H9 (cell line): ENCODE results near the gene FHL3. TPM values are rescaled to one million over a fixed set of nuclear protein-coding genes. Genes with fewer than 3 reads are reported as not detected.

Experiments used
- DNase-seq: peaks from one replicate; pipeline ENCODE4 v3.0.0-alpha.2; 2017
- H2AFZ ChIP-seq: one replicate; pipeline ENCODE4 v1.6.1; 2013; ENCODE audit warnings: mild to moderate bottlenecking, low read length, control low read depth, moderate library complexity
- H2AK5ac ChIP-seq: 2 replicates; pipeline ENCODE4 v1.6.1; 2013; ENCODE audit warnings: low read length, control low read depth, mixed read lengths; ENCODE audit not compliant: insufficient read length
- H2BK120ac ChIP-seq: one replicate; pipeline ENCODE4 v1.6.1; 2013; ENCODE audit warnings: low read depth, mild to moderate bottlenecking, low read length, control low read depth, inconsistent platforms; ENCODE audit not compliant: poor library complexity, severe bottlenecking
- H2BK12ac ChIP-seq: 2 replicates; pipeline ENCODE4 v1.6.1; 2013; ENCODE audit warnings: low read length, control low read depth, mixed read lengths, low read depth; ENCODE audit not compliant: insufficient read length
- H2BK15ac ChIP-seq: 2 replicates; pipeline ENCODE4 v1.6.1; 2013; ENCODE audit warnings: low read depth, low read length, control low read depth
- H2BK20ac ChIP-seq: one replicate; pipeline ENCODE4 v1.6.1; 2013; ENCODE audit warnings: low read depth, mild to moderate bottlenecking, low read length, control low read depth, inconsistent platforms; ENCODE audit not compliant: poor library complexity, severe bottlenecking
- H2BK5ac ChIP-seq: 2 replicates; pipeline ENCODE4 v1.6.1; 2013; ENCODE audit warnings: low read length, control low read depth, mixed read lengths; ENCODE audit not compliant: insufficient read length
- H3K14ac ChIP-seq: 2 replicates; pipeline ENCODE4 v1.6.1; 2013; ENCODE audit warnings: low read length, control low read depth; ENCODE audit not compliant: insufficient read depth
- H3K18ac ChIP-seq: 2 replicates; pipeline ENCODE4 v1.6.1; 2013; ENCODE audit warnings: low read depth, mild to moderate bottlenecking, mixed read lengths, low read length, control low read depth; ENCODE audit not compliant: insufficient read length
- H3K23ac ChIP-seq: 2 replicates; pipeline ENCODE4 v1.6.1; 2013; ENCODE audit warnings: low read length, control low read depth, mixed read lengths, low read depth; ENCODE audit not compliant: insufficient read length
- H3K23me2 ChIP-seq: 2 replicates; pipeline ENCODE4 v1.6.1; 2013; ENCODE audit warnings: low read depth, mild to moderate bottlenecking, mixed read lengths, low read length, control low read depth; ENCODE audit not compliant: insufficient read length, poor library complexity, severe bottlenecking
- H3K27ac ChIP-seq: 2 replicates; pipeline ENCODE4 v1.5.1; 2013; ENCODE audit warnings: low read length, control low read depth, mixed read lengths, low read depth; ENCODE audit not compliant: insufficient read length
- H3K27me3 ChIP-seq: 2 replicates; pipeline ENCODE4 v1.6.1; 2013; ENCODE audit warnings: low read length, control low read depth, inconsistent platforms; ENCODE audit not compliant: insufficient read depth
- H3K4ac ChIP-seq: 2 replicates; pipeline ENCODE4 v1.6.1; 2013; ENCODE audit warnings: low read depth, mild to moderate bottlenecking, control low read depth, inconsistent platforms, low read length, moderate library complexity
- H3K4me1 ChIP-seq: 2 replicates; pipeline ENCODE4 v1.6.1; 2013; ENCODE audit warnings: low read length, control low read depth, inconsistent platforms; ENCODE audit not compliant: insufficient read depth
- H3K4me2 ChIP-seq: 2 replicates; pipeline ENCODE4 v1.6.1; 2013; ENCODE audit warnings: low read length, control low read depth, mixed read lengths; ENCODE audit not compliant: insufficient read length, insufficient read depth
- H3K56ac ChIP-seq: 2 replicates; pipeline ENCODE4 v1.6.1; 2013; ENCODE audit warnings: low read depth, mild to moderate bottlenecking, mixed read lengths, low read length, control low read depth; ENCODE audit not compliant: insufficient read length
- H3K79me1 ChIP-seq: 2 replicates; pipeline ENCODE4 v1.6.1; 2013; ENCODE audit warnings: low read depth, mild to moderate bottlenecking, moderate library complexity, low read length, control low read depth, inconsistent platforms; ENCODE audit not compliant: insufficient read depth, poor library complexity, severe bottlenecking
- H3K79me2 ChIP-seq: 2 replicates; pipeline ENCODE4 v1.6.1; 2013; ENCODE audit warnings: low read length, control low read depth, inconsistent platforms; ENCODE audit not compliant: insufficient read depth
- H3K9ac ChIP-seq: 2 replicates; pipeline ENCODE4 v1.6.1; 2013; ENCODE audit warnings: low read length, control low read depth, mixed read lengths; ENCODE audit not compliant: insufficient read length; ENCODE audit errors: extremely low read depth
- H3K9me3 ChIP-seq: one replicate; pipeline ENCODE4 v1.6.1; 2013; ENCODE audit warnings: low read depth, low read length, inconsistent platforms; ENCODE audit not compliant: control insufficient read depth
- H3T11ph ChIP-seq: one replicate; pipeline ENCODE4 v1.6.1; 2013; ENCODE audit warnings: mild to moderate bottlenecking, low read length, control low read depth, inconsistent platforms
- H4K20me1 ChIP-seq: one replicate; pipeline ENCODE4 v1.6.1; 2013; ENCODE audit not compliant: control insufficient read depth, insufficient read length, insufficient read depth
- H4K5ac ChIP-seq: 2 replicates; pipeline ENCODE4 v1.6.1; 2013; ENCODE audit warnings: low read depth, mild to moderate bottlenecking, mixed read lengths, low read length, control low read depth; ENCODE audit not compliant: insufficient read length
- H4K8ac ChIP-seq: replicated peaks from 2 replicates; pipeline ENCODE4 v1.6.1; 2013; ENCODE audit warnings: low read length, control low read depth, mixed read lengths, low read depth; ENCODE audit not compliant: insufficient read length
- H4K91ac ChIP-seq: 2 replicates; pipeline ENCODE4 v1.6.1; 2013; ENCODE audit warnings: low read depth, mild to moderate bottlenecking, moderate library complexity, mixed read lengths, low read length, control low read depth; ENCODE audit not compliant: insufficient read length
- H3K27ac Mint-ChIP-seq, 3 experiments: 2 replicates in 2 of 3; 3 replicates in 1 of 3; pipeline ENCODE4 v1.8.0; 2020 to 2021; ENCODE audit warnings: mixed read lengths in 3 of 3, mild to moderate bottlenecking in 1 of 3, moderate library complexity in 1 of 3
- H3K27me3 Mint-ChIP-seq: 2 replicates; pipeline ENCODE4 v1.8.0; 2021; ENCODE audit warnings: low read depth, mild to moderate bottlenecking, moderate library complexity, mixed read lengths
- H3K36me3 Mint-ChIP-seq, 3 experiments: 2 replicates in 2 of 3; 3 replicates in 1 of 3; pipeline ENCODE4 v1.8.0; 2020 to 2021; ENCODE audit warnings: low read depth in 3 of 3, mixed read lengths in 3 of 3; ENCODE audit not compliant: insufficient read depth in 1 of 3
- H3K4me1 Mint-ChIP-seq, 2 experiments: 2 replicates each; pipeline ENCODE4 v1.8.0; 2020; ENCODE audit warnings: mixed read lengths in 2 of 2
- H3K4me3 Mint-ChIP-seq, 2 experiments: 2 replicates in 1 of 2; 3 replicates in 1 of 2; pipeline ENCODE4 v1.8.0; 2020 to 2021; ENCODE audit warnings: mild to moderate bottlenecking in 2 of 2, mixed read lengths in 2 of 2, moderate library complexity in 1 of 2
- H3K9me3 Mint-ChIP-seq, 2 experiments: 2 replicates in 1 of 2; 3 replicates in 1 of 2; pipeline ENCODE4 v1.8.0; 2020; ENCODE audit warnings: mild to moderate bottlenecking in 2 of 2, mixed read lengths in 2 of 2, moderate library complexity in 1 of 2
- WGBS: extraction: QIAGEN DNeasy Blood & Tissue Kit; methylation state at CpG from one replicate; pipeline ENCODE4 v1.1.7; 2013; ENCODE audit warnings: missing lambda C conversion rate, low lambda C conversion rate, mixed read lengths; ENCODE audit not compliant: insufficient read length; ENCODE audit errors: extremely low coverage; 5-methylcytosine and 5-hydroxymethylcytosine counted together
- total RNA-seq: library from RNA; stranded (reverse); gene quantifications from 2 replicates; pipeline ENCODE4 v1.2.1, GENCODE V29; 2021
- TF ChIP-seq, protein P1 (sequence below): fragments of 200-600 bp; sonication (generic); conservative IDR thresholded peaks from 3 replicates; pipeline ENCODE4 v1.8.0; 2021; ENCODE audit warnings: antibody characterized with exemption, mild to moderate bottlenecking

Gene FHL3
- total RNA-seq, 1 experiment from 2014 or later: 32.8 TPM

DNA sequence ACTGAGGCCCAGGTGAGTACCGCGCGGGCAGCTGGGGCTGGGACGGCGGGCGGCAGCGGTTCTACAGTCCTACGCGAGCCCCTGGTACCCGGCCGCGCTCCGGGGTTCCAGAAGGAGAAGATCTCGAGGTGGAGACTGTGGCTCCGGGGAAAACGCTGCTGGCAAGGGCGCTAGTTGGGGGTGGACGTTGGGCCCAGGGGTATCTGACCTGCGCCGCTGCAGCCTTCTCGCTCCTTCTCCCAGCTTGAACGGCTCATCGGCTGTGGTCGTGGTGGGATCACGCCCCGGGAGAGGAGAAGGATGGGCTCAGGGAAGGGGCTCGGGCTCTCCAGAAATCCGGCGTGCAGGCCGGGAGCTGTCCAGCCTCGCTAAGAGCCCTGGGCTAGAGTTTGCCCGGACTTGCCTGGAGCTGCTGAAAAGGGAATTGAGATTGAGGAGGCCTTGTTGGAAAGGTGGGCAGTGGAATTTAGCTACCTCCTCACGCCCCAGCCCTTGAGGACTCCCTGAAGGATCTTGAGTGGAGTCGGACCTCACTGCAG is 42.4 kb upstream of the FHL3 start:
- Histone ChIP-seq H4K5ac (no peak overlapping the region), H3K79me2 (no peaks in the 10 kb centered on the region; the same call in 1 of the 2 replicates), H3K4me2 (peak overlapping the region; percentile 47), H3K4me1 (no peaks in the 10 kb centered on the region; the same call in 1 of the 2 replicates), H3K14ac (no peak overlapping the region; the same call in 1 of the 2 replicates), H3K9ac (no peak overlapping the region), H3K79me1 (no peaks in the 10 kb centered on the region), H4K8ac (no peak overlapping the region), H3T11ph (no peak overlapping the region), H3K4ac (no peak overlapping the region), H3K27ac (no peak overlapping the region), H2BK5ac (no peak overlapping the region), H3K56ac (no peak overlapping the region), H3K23me2 (peaks cover 22% of the 10 kb centered on the region), H2AK5ac (no peak overlapping the region), H2BK120ac (no peak overlapping the region), H3K23ac (no peak overlapping the region), H3K27me3 (peaks cover 10% of the 10 kb centered on the region; the same call in 1 of the 2 replicates), H4K20me1 (no peaks in the 10 kb centered on the region), H2BK15ac (no peak overlapping the region), H2BK12ac (no peak overlapping the region), H4K91ac (no peak overlapping the region), H3K9me3 (no peaks in the 10 kb centered on the region), H2BK20ac (no peak overlapping the region), H2AFZ (no peak overlapping the region), H3K18ac (no peak overlapping the region)
- Mint-ChIP-seq H3K9me3 (peaks cover 0 to 2% of the 10 kb centered on the region in 2 experiments; a peak in 1 of 5 replicates), H3K4me1 (peaks cover 42 to 54% of the 10 kb centered on the region in 2 experiments), H3K4me3 (peak overlapping the region; percentile 73 to 88), H3K27me3 (peaks cover 51% of the 10 kb centered on the region), H3K27ac (no peak overlapping the region), H3K36me3 (peaks cover 10 to 16% (median 16%) of the 10 kb centered on the region in 3 experiments)
- TF ChIP-seq, protein P1, sequence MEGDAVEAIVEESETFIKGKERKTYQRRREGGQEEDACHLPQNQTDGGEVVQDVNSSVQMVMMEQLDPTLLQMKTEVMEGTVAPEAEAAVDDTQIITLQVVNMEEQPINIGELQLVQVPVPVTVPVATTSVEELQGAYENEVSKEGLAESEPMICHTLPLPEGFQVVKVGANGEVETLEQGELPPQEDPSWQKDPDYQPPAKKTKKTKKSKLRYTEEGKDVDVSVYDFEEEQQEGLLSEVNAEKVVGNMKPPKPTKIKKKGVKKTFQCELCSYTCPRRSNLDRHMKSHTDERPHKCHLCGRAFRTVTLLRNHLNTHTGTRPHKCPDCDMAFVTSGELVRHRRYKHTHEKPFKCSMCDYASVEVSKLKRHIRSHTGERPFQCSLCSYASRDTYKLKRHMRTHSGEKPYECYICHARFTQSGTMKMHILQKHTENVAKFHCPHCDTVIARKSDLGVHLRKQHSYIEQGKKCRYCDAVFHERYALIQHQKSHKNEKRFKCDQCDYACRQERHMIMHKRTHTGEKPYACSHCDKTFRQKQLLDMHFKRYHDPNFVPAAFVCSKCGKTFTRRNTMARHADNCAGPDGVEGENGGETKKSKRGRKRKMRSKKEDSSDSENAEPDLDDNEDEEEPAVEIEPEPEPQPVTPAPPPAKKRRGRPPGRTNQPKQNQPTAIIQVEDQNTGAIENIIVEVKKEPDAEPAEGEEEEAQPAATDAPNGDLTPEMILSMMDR: no peak
- WGBS: no CpG with 5 or more reads among the region's 34 CpGs
- DNase-seq: peak; percentile 77
